Suprapubic skin (tissue), 4 donors: ENCODE results near the gene TESK1. TPM values are rescaled to one million over a fixed set of nuclear protein-coding genes. Genes with fewer than 3 reads are reported as not detected.

ENCODE experiments used
- DNase-seq, 2 donors: peaks; one replicate each; pipeline ENCODE4 v3.0.0-alpha.2; 2019; ENCODE audit warnings: low spot score in 2 of 2
- H3K27ac ChIP-seq: fragments of 200-600 bp; sonication (generic); one replicate; pipeline ENCODE4 v1.5.1; 2019
- H3K27me3 ChIP-seq: fragments of 200-600 bp; sonication (generic); one replicate; pipeline ENCODE4 v1.5.1; 2019
- H3K36me3 ChIP-seq: fragments of 200-600 bp; sonication (generic); one replicate; pipeline ENCODE4 v1.5.1; 2019
- H3K4me1 ChIP-seq: fragments of 200-600 bp; sonication (generic); one replicate; pipeline ENCODE4 v1.5.1; 2019
- H3K4me3 ChIP-seq: fragments of 200-600 bp; sonication (generic); one replicate; pipeline ENCODE4 v1.5.1; 2019; ENCODE audit warnings: mild to moderate bottlenecking
- H3K9me3 ChIP-seq: fragments of 200-600 bp; sonication (generic); one replicate; pipeline ENCODE4 v1.5.1; 2019
- EP300 ChIP-seq: sonication (generic); formaldehyde crosslinking; IDR thresholded peaks from one replicate; pipeline ENCODE4 v1.6.1; 2017; ENCODE audit warnings: antibody characterized with exemption
- POLR2A ChIP-seq, 2 donors: fragments of 450-650 bp; IDR thresholded peaks; one replicate each; pipeline ENCODE4 v1.6.1; 2017; ENCODE audit warnings: antibody characterized with exemption in 2 of 2, mild to moderate bottlenecking in 2 of 2, moderate library complexity in 2 of 2
- POLR2AphosphoS5 ChIP-seq, 3 donors: sonication (generic); formaldehyde crosslinking; IDR thresholded peaks; one replicate each; pipeline ENCODE4 v1.6.1; 2017; ENCODE audit warnings: antibody characterized with exemption in 3 of 3
- WGBS: methylation state at CpG from one replicate; pipeline ENCODE4 v1.1.5; 2018; 5-methylcytosine and 5-hydroxymethylcytosine counted together
- total RNA-seq, 4 donors: library from RNA; depleted of rRNA; stranded (reverse); fragments of >200 nt; gene quantifications; one replicate each; pipeline ENCODE4 v1.1.0, GENCODE V29; 2016
- TF ChIP-seq, protein P1 (sequence below), 2 donors: fragments of 200-600 bp in 1 of 2; fragments of 450-650 bp in 1 of 2; sonication (generic) in 1 of 2; IDR thresholded peaks; one replicate each; pipeline ENCODE4 v1.5.1; 2016 to 2019; ENCODE audit warnings: antibody characterized with exemption in 2 of 2, mild to moderate bottlenecking in 1 of 2, moderate library complexity in 1 of 2

The TESK1 gene
- total RNA-seq, 4 donors from 2014 or later, result 34.1 to 50.7 (median 46.5) TPM

DNA sequence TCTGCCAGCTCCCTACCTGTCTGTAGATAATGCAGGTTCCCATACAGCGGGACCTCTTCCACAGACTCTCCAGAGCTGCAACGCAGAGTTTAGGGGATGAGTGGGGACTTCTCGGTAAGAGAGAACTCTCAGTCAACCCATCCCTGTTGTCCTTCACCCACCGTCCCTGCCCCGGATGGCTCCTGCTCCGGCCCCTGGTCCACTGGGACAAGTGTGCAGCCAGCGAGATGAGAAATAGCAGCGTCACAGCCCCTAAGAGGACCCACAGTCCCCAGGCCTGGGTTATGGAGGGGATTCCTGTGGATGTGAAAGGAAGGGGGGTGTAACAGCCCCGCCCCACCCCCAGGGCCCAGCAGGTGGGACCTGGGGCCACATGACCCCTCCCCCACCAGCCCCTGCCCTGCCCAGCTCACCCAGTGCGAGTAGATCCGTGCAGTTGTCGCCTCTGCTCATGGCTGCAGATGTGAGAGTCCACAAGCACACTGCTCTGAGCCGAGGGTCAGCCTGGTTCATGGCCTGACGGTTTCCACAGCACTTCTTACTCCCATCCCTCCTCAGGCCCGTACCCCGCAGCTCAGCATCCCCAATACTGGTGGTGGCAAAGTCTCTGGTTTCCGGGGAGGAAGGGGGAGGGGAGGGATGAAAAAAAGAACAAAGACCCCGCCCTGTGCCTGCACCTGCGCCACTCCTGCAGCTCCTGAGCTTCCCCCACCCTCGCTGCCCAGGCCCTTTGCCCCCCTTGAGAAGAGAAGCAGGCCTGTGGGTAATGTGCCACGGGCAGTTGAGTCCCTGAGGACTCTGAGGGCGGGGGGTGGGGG, 45.5 kb downstream of the TESK1 start, which contains the start of gene SIT1:
Gene SIT1, minus strand, starts transcription at position 591 of the 818 bp plus-strand sequence. Its CDS starts 78 bp downstream, at position 513.
- no peaks in the 10 kb centered on the region for H3K36me3 ChIP-seq
- H3K4me1 ChIP-seq, result peaks cover 34% of the 10 kb centered on the region
- no peaks in the 10 kb centered on the region for H3K9me3 ChIP-seq
- H3K4me3 ChIP-seq, result peak within 1 kb of the TSS; percentile 9
- H3K27ac ChIP-seq, result no peak within 1 kb of the TSS
- H3K27me3 ChIP-seq, result no peaks in the 10 kb centered on the region
- DNase-seq, result peak in 1 of 2 donors; percentile 59
- WGBS, result 75% methylated on average over 11 of the region's 22 CpGs
- TF ChIP-seq POLR2A (IDR thresholded peaks at IDR 0.05), result no peak

DNA sequence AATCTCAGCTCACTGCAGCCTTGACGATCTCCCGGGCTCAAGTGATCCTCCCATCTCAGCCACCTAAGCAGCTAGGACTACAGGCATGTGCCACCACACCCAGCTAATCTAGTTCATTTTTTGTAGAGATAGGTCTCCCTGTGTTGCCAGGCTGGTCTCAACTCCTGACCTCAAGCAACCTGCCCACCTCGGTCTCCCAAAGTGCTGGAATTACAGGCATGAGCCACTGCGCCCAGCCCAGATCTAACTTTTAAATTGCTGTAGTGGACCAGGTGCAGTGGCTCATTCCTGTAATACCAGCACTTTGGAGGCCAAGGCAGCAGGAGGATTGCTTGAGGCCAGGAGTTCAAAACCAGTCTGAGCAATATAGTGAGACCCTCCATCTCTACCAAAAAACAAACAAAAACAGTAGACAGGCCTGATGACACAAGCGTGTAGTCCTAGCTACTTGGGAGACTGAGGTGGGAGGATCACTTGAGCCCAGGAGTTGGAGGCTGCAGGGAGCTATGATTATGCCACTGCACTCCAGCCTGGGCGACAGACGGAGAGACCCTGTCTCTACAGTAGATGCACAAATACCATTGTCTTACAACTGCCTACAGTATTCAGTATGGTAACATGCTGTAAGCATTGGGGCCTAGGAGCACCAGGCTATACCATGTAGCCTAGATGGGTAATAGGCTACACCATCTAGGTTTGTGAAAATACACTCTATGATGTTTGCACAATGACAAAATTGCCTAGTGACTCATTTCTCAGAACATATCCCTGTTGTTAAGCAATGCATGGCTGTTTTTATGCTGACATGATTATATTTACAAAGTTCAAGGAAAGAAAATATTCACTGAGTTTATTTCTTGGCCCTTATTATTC, 47.1 kb downstream of the TESK1 start:
- no peak overlapping the region for H3K4me3 ChIP-seq
- TF ChIP-seq EP300 (no peak), POLR2A (IDR thresholded peaks at IDR 0.05) (no peak), POLR2AphosphoS5 (IDR thresholded peaks at IDR 0.05) (no peak)
- TF ChIP-seq, protein P1, sequence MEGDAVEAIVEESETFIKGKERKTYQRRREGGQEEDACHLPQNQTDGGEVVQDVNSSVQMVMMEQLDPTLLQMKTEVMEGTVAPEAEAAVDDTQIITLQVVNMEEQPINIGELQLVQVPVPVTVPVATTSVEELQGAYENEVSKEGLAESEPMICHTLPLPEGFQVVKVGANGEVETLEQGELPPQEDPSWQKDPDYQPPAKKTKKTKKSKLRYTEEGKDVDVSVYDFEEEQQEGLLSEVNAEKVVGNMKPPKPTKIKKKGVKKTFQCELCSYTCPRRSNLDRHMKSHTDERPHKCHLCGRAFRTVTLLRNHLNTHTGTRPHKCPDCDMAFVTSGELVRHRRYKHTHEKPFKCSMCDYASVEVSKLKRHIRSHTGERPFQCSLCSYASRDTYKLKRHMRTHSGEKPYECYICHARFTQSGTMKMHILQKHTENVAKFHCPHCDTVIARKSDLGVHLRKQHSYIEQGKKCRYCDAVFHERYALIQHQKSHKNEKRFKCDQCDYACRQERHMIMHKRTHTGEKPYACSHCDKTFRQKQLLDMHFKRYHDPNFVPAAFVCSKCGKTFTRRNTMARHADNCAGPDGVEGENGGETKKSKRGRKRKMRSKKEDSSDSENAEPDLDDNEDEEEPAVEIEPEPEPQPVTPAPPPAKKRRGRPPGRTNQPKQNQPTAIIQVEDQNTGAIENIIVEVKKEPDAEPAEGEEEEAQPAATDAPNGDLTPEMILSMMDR (IDR thresholded peaks at IDR 0.05), result no peak
- no peaks in the 10 kb centered on the region for H3K9me3 ChIP-seq
- no peak overlapping the region for H3K27ac ChIP-seq
- H3K36me3 ChIP-seq, result no peaks in the 10 kb centered on the region
- peaks cover 28% of the 10 kb centered on the region for H3K4me1 ChIP-seq
- peak in 1 of 2 donors; percentile 10 for DNase-seq
- no peaks in the 10 kb centered on the region for H3K27me3 ChIP-seq
- 69% methylated on average over 7 of the region's 7 CpGs for WGBS

DNA sequence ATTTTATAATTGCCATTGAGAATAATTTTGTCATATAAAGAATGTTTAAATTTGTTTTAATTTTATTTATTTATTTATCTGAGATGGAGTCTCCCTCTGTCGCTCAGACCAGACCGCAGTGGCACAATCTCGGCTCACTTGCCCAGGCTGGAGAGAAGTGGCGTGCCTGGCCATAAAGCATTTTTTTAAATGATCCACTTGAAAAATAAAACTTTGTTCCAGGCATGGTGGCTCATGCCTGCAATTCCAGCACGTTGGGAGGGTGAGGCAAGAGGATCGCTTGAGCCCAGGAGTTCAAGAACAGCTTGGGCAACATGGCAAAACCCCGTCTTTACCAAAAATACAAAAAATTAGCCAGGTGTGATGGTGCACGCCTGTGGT, 47.8 kb downstream of the TESK1 start:
- no peaks in the 10 kb centered on the region for H3K9me3 ChIP-seq
- H3K36me3 ChIP-seq, result no peaks in the 10 kb centered on the region
- H3K27ac ChIP-seq, result no peak overlapping the region
- TF ChIP-seq EP300, result no peak
- TF ChIP-seq POLR2AphosphoS5 (IDR thresholded peaks at IDR 0.05), result no peak
- TF ChIP-seq POLR2A (IDR thresholded peaks at IDR 0.05), result no peak
- TF ChIP-seq, protein P1 (IDR thresholded peaks at IDR 0.05), result no peak
- no peaks in the 10 kb centered on the region for H3K27me3 ChIP-seq
- WGBS, result 88% methylated on average over 8 of the region's 8 CpGs
- no peak overlapping the region for H3K4me3 ChIP-seq
- H3K4me1 ChIP-seq, result peaks cover 28% of the 10 kb centered on the region
- DNase-seq, result peak in 1 of 2 donors; percentile 41

DNA sequence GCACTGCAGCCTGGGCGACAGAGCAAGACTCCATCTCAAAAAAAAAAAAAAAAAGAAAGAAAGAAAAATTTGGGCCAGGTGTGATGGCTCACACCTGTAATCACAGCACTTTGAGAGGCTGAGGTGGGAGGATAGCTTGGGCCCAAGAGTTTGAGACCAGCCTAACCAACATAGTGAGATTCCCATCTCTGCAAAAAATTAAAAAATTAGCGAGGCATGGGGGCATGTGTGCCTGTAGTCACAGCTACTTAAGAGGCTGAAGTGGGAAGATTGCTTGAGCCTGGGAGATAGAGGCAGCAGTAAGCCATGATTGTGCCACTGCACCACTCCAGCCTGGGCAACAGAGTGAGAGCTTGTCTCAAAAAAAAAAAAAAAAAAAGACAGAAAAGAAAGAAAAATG, 48.5 kb downstream of the TESK1 start:
- Histone ChIP-seq H3K4me3 (no peak overlapping the region), H3K9me3 (no peaks in the 10 kb centered on the region), H3K4me1 (peaks cover 28% of the 10 kb centered on the region), H3K27ac (no peak overlapping the region), H3K36me3 (no peaks in the 10 kb centered on the region), H3K27me3 (no peaks in the 10 kb centered on the region)
- WGBS, result 92% methylated on average over 2 of the region's 2 CpGs
- TF ChIP-seq, protein P1 (IDR thresholded peaks at IDR 0.05), result no peak
- TF ChIP-seq POLR2AphosphoS5 (IDR thresholded peaks at IDR 0.05) (no peak), POLR2A (IDR thresholded peaks at IDR 0.05) (no peak), EP300 (no peak)
- peak in 1 of 2 donors; percentile 1 for DNase-seq

DNA sequence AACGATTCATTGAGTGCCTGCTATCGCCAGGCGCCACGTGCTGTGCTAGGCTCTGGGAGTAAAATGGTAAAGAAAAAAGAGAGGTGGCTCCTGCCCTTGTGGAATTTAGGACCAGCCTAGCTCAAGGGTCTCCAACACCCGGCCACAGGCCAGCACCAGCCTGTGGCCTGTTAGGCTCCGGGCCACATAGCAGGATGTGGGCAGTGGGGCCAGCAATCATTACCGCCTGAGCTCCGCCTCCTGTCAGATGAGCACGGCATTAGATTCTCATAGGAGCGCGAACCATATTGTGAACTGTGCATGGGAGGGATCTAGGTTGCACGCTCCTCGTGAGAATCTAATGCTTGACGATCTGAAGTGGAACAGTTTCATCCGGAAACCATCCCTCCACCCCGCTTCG, 51.3 kb downstream of the TESK1 start:
- DNase-seq, result no peak

More for the DNA sequence above, 51.3 kb downstream of the TESK1 start:
- Histone ChIP-seq H3K4me1 (peaks cover 43% of the 10 kb centered on the region), H3K9me3 (no peaks in the 10 kb centered on the region), H3K4me3 (no peak overlapping the region), H3K36me3 (peaks cover 4% of the 10 kb centered on the region), H3K27me3 (no peaks in the 10 kb centered on the region), H3K27ac (no peak overlapping the region)
- TF ChIP-seq EP300, result no peak
- TF ChIP-seq POLR2AphosphoS5 (IDR thresholded peaks at IDR 0.05), result no peak
- TF ChIP-seq, protein P1 (IDR thresholded peaks at IDR 0.05), result no peak
- no peak for TF ChIP-seq POLR2A (IDR thresholded peaks at IDR 0.05)
- WGBS, result 86% methylated on average over 17 of the region's 17 CpGs
